GM12891 (cell line): ENCODE measurements around the gene PCSK6.

Experiments
- POLR2A ChIP-seq: IDR thresholded peaks from 2 replicates; pipeline ENCODE4 v1.6.1; 2011; ENCODE audit warnings: low read depth, low read length, control low read depth
- POLR2AphosphoS5 ChIP-seq: IDR thresholded peaks from 2 replicates; pipeline ENCODE4 v1.6.1; 2011; ENCODE audit warnings: low read depth, low read length, control low read depth
- POU2F2 ChIP-seq: IDR thresholded peaks from 2 replicates; pipeline ENCODE4 v1.6.1; 2011; ENCODE audit warnings: low read depth, mild to moderate bottlenecking, control low read depth, low read length, moderate library complexity
- SPI1 ChIP-seq: IDR thresholded peaks from 2 replicates; pipeline ENCODE4 v1.6.1; 2011; ENCODE audit warnings: low read depth, low read length, control low read depth
- TAF1 ChIP-seq: IDR thresholded peaks from 2 replicates; pipeline ENCODE4 v1.6.1; 2011; ENCODE audit warnings: low read depth, low read length, control low read depth

DNA sequence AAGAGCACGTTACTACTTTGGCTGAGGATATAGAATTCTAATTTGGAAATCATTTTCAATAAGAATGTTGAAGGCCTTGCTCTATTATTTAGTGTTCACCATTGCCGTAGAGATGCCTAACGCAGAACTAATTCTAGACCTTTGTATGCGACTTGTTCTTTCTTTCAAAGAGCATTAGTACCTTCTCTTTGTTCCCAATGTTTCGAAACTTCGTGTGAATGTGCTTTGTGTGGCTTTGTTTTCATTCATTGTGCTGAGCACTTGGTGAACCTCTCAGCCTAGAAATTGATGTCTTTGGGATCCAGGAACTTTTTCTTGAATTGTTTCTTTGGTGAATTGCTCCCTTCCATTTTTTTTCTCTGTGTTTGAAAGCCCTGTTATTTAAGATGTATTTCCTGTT lies 19.8 kb upstream of the PCSK6 start:
- no peak for TF ChIP-seq POLR2AphosphoS5
- TF ChIP-seq TAF1, result no peak
- TF ChIP-seq POLR2A, result no peak
- TF ChIP-seq SPI1, result no peak
- TF ChIP-seq POU2F2, result no peak
